ENCODE measurements around the gene PRKCG. TPM values are rescaled to one million over a fixed set of nuclear protein-coding genes. Genes with fewer than 3 reads are reported as not detected.

PRKCG gene
- not detected in 2 replicates for total RNA-seq

DNA sequence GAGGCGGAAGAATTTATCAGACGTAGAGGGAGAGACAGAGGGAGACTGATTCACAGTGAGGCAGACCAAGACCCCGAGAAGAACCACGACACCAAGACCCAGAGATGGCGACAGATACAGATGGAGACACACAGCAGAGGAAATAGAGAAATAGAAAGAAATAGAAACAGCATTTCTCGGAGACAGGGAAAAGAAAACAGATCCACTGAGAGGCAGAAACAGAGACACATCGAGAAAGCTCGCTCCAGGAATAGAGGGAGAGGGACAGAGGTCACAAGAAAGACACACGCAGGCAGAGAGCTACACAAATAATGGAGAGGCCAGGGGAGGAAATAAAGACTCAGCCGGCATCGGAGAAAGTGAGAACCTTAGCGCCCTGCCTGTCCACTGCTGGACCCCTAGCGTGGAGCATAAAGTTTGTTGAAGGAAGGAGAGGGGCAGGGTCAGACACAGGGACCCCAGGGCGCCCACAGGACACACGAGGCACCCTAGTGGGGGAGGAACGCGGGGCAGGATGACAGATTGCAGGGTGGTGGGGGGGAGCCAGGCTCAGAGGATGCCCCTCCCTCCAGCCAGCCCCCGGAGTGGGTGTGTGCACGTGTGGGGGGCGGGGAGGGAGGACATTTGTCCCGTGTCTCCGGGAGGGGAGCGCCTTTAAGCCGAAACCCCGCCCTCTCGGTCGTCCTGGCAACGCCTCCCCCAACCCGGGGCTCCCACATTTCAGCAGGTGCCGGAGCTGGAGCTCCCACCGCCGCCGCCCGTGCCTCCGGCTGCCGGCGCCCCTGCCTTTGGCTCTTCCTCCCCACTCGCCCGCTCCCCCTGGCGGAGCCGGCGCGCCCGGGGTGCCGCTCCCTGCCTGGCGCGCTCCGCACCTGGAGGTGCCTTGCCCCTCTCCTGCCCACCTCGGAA lies at the start of gene PRKCG:
Gene PRKCG, plus strand, starts transcription at position 716 of the 909 bp plus-strand sequence. CDS start 298 bp downstream, outside the sequence.

DNA sequence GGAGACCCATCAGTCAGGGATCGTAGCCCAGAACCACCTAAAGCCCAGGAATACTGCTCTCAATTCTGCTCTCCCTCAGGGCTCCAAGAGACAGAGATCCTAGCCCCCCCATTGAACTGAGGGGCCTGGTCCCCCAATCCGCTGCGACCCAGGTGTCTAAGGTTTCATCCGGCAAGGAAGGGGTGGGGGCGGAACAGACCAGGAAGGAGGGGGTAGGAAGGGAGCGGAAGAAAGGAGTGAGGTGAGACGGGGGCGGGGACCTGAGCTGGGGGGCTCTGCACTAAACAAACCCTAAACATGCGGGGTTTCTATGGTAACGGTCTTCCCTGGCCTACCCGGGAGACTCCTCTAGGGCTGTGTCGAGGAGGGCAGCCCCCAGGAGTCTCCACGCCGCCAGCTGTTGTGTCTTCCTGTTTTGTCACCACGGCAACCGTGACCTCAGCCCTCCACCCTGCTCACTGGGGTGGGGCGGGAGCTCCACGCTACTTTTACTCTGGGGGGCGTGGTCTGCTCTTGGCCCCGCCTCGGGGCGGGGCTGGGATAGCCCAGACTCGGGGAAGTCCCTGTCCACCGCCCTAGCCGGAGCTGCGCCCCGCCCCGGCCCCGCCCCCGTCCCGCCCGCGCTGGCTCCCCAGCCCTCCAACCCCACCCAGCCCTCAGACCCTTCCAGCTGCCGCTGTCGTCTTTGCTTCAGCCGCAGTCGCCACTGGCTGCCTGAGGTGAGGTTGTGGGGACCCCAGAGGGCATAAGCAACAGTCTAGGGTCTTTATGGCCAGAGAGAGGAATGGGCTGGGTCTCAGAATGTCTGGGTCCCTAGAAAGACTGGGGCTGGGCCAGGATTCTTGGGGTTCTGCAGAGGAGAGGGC lies 14.5 kb upstream of the PRKCG start, which contains the start of gene MYADM:
Gene MYADM, plus strand, starts transcription at position 659 of the 866 bp plus-strand sequence. CDS start 5,647 bp downstream, outside the sequence.

DNA sequence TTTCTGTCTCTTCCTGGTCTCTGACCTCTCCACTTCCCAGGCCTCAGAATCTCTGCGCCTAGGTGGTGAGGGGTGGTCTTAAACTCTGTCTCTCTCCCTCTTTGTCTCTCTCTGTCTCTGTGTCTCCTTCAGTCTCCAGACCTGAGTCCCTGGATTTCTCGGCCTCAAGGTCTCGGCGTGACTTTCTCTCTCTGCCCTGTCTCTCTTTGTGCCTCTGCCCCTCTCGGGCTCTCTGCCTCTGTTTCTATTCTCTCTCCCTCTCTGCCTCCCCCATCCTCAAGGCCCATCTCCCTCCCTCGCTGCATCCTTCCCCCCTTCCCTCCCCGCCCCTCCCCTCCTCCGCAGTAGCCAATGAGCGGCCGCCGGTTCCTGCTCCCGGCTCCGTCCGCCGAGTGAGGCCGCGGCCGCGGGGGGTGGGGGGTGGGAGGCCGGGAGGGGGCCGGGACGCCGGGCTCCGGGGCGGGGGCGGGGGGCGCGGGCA lies 27.0 kb downstream of the PRKCG start, which contains the start of gene CACNG7:
Gene CACNG7, plus strand, starts transcription at position 344 of the 481 bp plus-strand sequence. CDS start 3,554 bp downstream, outside the sequence.

Other genes starting within 250 kb of the PRKCG start
- gene NLRP12, start 57.9 kb upstream of the PRKCG start, total RNA-seq, result not detected in 2 replicates
- gene MYADM, start 14.3 kb upstream of the PRKCG start, total RNA-seq, result 15.1 and 23.7 TPM in 2 replicates
- 0.98 TPM in 1 of 2 replicates, not detected in the other for gene CACNG7, start 27.1 kb downstream of the PRKCG start, total RNA-seq
- gene CACNG8, start 80.7 kb downstream of the PRKCG start, total RNA-seq, result 0.20 TPM in 1 of 2 replicates, not detected in the other
- gene CACNG6, start 109.4 kb downstream of the PRKCG start, total RNA-seq, result not detected in 2 replicates
- gene VSTM1, start 181.7 kb downstream of the PRKCG start, total RNA-seq, result not detected in 2 replicates
- not detected in 2 replicates for gene TARM1, start 199.2 kb downstream of the PRKCG start, total RNA-seq
- gene OSCAR, start 218.6 kb downstream of the PRKCG start, total RNA-seq, result under 0.01 and 0.20 TPM in 2 replicates
- gene NDUFA3, start 220.7 kb downstream of the PRKCG start, total RNA-seq, result 9.9 and 12.1 TPM in 2 replicates
- gene TFPT, start 233.5 kb downstream of the PRKCG start, total RNA-seq, result 8.4 and 10.3 TPM in 2 replicates
- gene PRPF31, start 233.6 kb downstream of the PRKCG start, total RNA-seq, result 49.6 and 55.5 TPM in 2 replicates